ENCODE measurements around the gene ZBTB5.

Gene ZBTB5

DNA sequence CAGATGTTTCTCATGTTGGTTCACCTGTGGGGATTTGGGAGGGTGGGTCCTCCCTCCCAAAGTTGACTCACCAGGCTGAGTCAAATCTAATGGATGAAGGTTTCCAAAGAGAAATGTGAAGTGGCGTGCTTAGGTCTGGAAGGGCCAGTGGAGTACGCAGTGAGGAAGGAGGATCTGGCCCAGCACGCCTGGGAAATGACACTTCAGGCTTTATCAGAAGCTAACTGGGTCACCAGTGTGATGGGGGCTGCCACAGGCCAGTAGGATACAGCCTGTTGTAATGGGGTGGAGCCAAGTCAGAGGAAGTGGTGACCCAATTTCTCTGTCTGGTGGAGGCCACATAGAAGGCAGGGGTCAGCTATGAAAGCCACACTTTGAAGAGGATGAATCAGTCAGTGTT is 38.5 kb upstream of the ZBTB5 start:
- H3K36me3 ChIP-seq (ENCODE audit: control insufficient read depth, insufficient read depth, low read length), result no peaks in the 10 kb centered on the region
- H3K4me2 ChIP-seq (ENCODE audit: low read length), result no peak overlapping the region
- H3K9ac ChIP-seq, result no peak overlapping the region
- TF ChIP-seq, protein P1, sequence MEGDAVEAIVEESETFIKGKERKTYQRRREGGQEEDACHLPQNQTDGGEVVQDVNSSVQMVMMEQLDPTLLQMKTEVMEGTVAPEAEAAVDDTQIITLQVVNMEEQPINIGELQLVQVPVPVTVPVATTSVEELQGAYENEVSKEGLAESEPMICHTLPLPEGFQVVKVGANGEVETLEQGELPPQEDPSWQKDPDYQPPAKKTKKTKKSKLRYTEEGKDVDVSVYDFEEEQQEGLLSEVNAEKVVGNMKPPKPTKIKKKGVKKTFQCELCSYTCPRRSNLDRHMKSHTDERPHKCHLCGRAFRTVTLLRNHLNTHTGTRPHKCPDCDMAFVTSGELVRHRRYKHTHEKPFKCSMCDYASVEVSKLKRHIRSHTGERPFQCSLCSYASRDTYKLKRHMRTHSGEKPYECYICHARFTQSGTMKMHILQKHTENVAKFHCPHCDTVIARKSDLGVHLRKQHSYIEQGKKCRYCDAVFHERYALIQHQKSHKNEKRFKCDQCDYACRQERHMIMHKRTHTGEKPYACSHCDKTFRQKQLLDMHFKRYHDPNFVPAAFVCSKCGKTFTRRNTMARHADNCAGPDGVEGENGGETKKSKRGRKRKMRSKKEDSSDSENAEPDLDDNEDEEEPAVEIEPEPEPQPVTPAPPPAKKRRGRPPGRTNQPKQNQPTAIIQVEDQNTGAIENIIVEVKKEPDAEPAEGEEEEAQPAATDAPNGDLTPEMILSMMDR (IDR thresholded peaks at IDR 0.05), result no peak
- H3K27me3 ChIP-seq (ENCODE audit: control insufficient read depth, insufficient read depth, low read length), result no peaks in the 10 kb centered on the region
- H3K4me3 ChIP-seq (ENCODE audit: low read depth, low read length), result no peak overlapping the region
- H3K4me1 ChIP-seq, result no peaks in the 10 kb centered on the region
- no peaks in the 10 kb centered on the region for H3K9me3 ChIP-seq (ENCODE audit: control insufficient read depth, low read length)
- no peaks in the 10 kb centered on the region for H3K79me2 ChIP-seq
- no peak overlapping the region for H3K27ac ChIP-seq
- no peak overlapping the region for H2AFZ ChIP-seq

DNA sequence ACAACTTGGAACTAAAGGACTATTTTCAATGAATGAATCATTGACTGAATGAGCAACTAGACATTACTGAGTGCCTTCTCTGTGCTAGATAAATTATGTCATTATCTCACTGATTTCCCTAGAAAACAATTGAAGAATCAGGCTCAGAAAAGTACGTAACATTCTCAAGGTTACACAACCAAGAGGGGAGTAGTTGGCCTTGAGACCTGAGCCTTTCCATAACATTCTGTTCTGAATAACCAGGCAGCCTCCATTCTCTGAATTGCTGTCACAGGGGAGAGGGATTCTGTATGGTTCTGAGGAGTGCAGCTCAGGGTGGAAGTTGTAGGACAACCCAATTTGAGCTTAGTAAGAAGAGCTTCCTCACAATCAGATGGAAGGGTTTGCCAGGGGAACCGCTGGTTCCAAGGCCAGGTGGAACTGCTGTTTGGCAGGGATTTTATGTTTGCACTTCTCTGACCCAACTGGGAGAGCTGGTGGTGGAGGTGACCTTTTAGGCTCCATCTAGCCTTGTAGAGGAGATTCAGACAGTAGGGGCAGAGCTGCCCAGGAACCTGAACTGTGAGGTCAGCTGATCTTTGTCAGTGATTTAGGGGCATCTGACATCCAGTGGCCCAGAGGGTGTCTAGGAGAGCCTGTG is 36.8 kb upstream of the ZBTB5 start:
- Histone ChIP-seq H2AFZ (no peak overlapping the region), H3K4me2 (ENCODE audit: low read length) (no peak overlapping the region), H3K36me3 (ENCODE audit: control insufficient read depth, insufficient read depth, low read length) (no peaks in the 10 kb centered on the region), H3K9ac (no peak overlapping the region), H3K4me1 (no peaks in the 10 kb centered on the region), H3K4me3 (ENCODE audit: low read depth, low read length) (no peak overlapping the region), H3K9me3 (ENCODE audit: control insufficient read depth, low read length) (no peaks in the 10 kb centered on the region), H3K79me2 (no peaks in the 10 kb centered on the region), H3K27ac (no peak overlapping the region), H3K27me3 (ENCODE audit: control insufficient read depth, insufficient read depth, low read length) (no peaks in the 10 kb centered on the region)
- TF ChIP-seq, protein P1 (IDR thresholded peaks at IDR 0.05), result no peak

- Histone ChIP-seq H3K9me3 (ENCODE audit: control insufficient read depth, low read length) (no peaks in the 10 kb centered on the region), H3K4me3 (ENCODE audit: low read depth, low read length) (no peak overlapping the region), H3K4me1 (no peaks in the 10 kb centered on the region), H3K27ac (no peak overlapping the region), H3K9ac (no peak overlapping the region), H3K79me2 (no peaks in the 10 kb centered on the region), H3K4me2 (ENCODE audit: low read length) (no peak overlapping the region), H3K36me3 (ENCODE audit: control insufficient read depth, insufficient read depth, low read length) (no peaks in the 10 kb centered on the region), H3K27me3 (ENCODE audit: control insufficient read depth, insufficient read depth, low read length) (no peaks in the 10 kb centered on the region), H2AFZ (no peak overlapping the region)
- TF ChIP-seq, protein P1 (IDR thresholded peaks at IDR 0.05), result no peak
Measured at GRCh38 chr9:37499297-37499696, 34.0 kb upstream of the ZBTB5 start.

- TF ChIP-seq, protein P1 (IDR thresholded peaks at IDR 0.05), result no peak
- no peak overlapping the region for H3K4me2 ChIP-seq (ENCODE audit: low read length)
- H3K27ac ChIP-seq, result no peak overlapping the region
- no peaks in the 10 kb centered on the region for H3K27me3 ChIP-seq (ENCODE audit: control insufficient read depth, insufficient read depth, low read length)
- no peak overlapping the region for H2AFZ ChIP-seq
- no peaks in the 10 kb centered on the region for H3K9me3 ChIP-seq (ENCODE audit: control insufficient read depth, low read length)
- no peaks in the 10 kb centered on the region for H3K36me3 ChIP-seq (ENCODE audit: control insufficient read depth, insufficient read depth, low read length)
- no peaks in the 10 kb centered on the region for H3K79me2 ChIP-seq
- H3K9ac ChIP-seq, result no peak overlapping the region
- H3K4me1 ChIP-seq, result no peaks in the 10 kb centered on the region
- no peak overlapping the region for H3K4me3 ChIP-seq (ENCODE audit: low read depth, low read length)
Measured at GRCh38 chr9:37498457-37498856, 33.2 kb upstream of the ZBTB5 start.

- Histone ChIP-seq H2AFZ (no peak overlapping the region), H3K4me2 (ENCODE audit: low read length) (no peak overlapping the region), H3K27me3 (ENCODE audit: control insufficient read depth, insufficient read depth, low read length) (no peaks in the 10 kb centered on the region), H3K4me3 (ENCODE audit: low read depth, low read length) (no peak overlapping the region), H3K9me3 (ENCODE audit: control insufficient read depth, low read length) (no peaks in the 10 kb centered on the region), H3K9ac (no peak overlapping the region), H3K27ac (no peak overlapping the region), H3K4me1 (no peaks in the 10 kb centered on the region), H3K36me3 (ENCODE audit: control insufficient read depth, insufficient read depth, low read length) (no peaks in the 10 kb centered on the region), H3K79me2 (no peaks in the 10 kb centered on the region)
- TF ChIP-seq, protein P1 (IDR thresholded peaks at IDR 0.05), result no peak
Measured at GRCh38 chr9:37497320-37497719, 32.1 kb upstream of the ZBTB5 start.

All from parathyroid adenoma (tissue), 2 donors.